Natural killer cell (primary cell): Measurements from ENCODE around the gene WIZ. TPM values are rescaled to one million over a fixed set of nuclear protein-coding genes. Genes with fewer than 3 reads are reported as not detected.

Source experiments
- ATAC-seq, 3 donors: fragments of 150-1000 bp in 2 of 3; fragments of 200-7000 bp in 1 of 3; cut with Tn5 transposase; 1 replicate in 1 of 3; 2 replicates in 2 of 3; pipeline ENCODE4 v1.10.0; 2021; ENCODE audit warnings: mild to moderate bottlenecking in 2 of 3, moderate library complexity in 2 of 3
- DNase-seq, 2 donors: peaks; one replicate each; pipeline versions ENCODE4 v3.0.0 to v3.0.0-alpha.2; 2013 to 2021; ENCODE audit warnings: mixed read lengths in 1 of 2
- H3K27ac ChIP-seq: one replicate; pipeline ENCODE4 v1.5.1; 2013; ENCODE audit warnings: mild to moderate bottlenecking, low read length
- H3K27me3 ChIP-seq: one replicate; pipeline ENCODE4 v1.6.1; 2013; ENCODE audit warnings: low read length; ENCODE audit not compliant: control insufficient read depth, insufficient read depth
- H3K36me3 ChIP-seq: one replicate; pipeline ENCODE4 v1.6.1; 2013; ENCODE audit warnings: low read length; ENCODE audit not compliant: control insufficient read depth, insufficient read depth
- H3K4me1 ChIP-seq: one replicate; pipeline ENCODE4 v1.6.1; 2013; ENCODE audit warnings: low read length; ENCODE audit not compliant: control insufficient read depth, insufficient read depth
- H3K4me3 ChIP-seq: one replicate; pipeline ENCODE4 v1.5.1; 2013; ENCODE audit warnings: low read length
- H3K9me3 ChIP-seq: one replicate; pipeline ENCODE4 v1.6.1; 2013; ENCODE audit warnings: low read length; ENCODE audit not compliant: control insufficient read depth, insufficient read depth
- H3K27ac Mint-ChIP-seq, 2 donors: one replicate each; pipeline ENCODE4 v1.8.0; 2022; ENCODE audit warnings: mild to moderate bottlenecking in 2 of 2, mixed read lengths in 2 of 2, moderate library complexity in 1 of 2
- H3K27me3 Mint-ChIP-seq, 2 donors: one replicate each; pipeline ENCODE4 v1.8.0; 2022; ENCODE audit warnings: low read depth in 2 of 2, mixed read lengths in 2 of 2
- H3K36me3 Mint-ChIP-seq: one replicate; pipeline ENCODE4 v1.8.0; 2022; ENCODE audit warnings: mixed read lengths
- H3K4me1 Mint-ChIP-seq, 2 donors: one replicate each; pipeline ENCODE4 v1.8.0; 2022; ENCODE audit warnings: mixed read lengths in 2 of 2
- H3K4me3 Mint-ChIP-seq: one replicate; pipeline ENCODE4 v1.8.0; 2022; ENCODE audit warnings: mild to moderate bottlenecking, moderate library complexity, mixed read lengths
- H3K9me3 Mint-ChIP-seq, 2 donors: one replicate each; pipeline ENCODE4 v1.8.0; 2022; ENCODE audit warnings: mixed read lengths in 2 of 2
- WGBS: methylation state at CpG from one replicate; pipeline ENCODE4 v1.1.7; 2013; ENCODE audit warnings: missing lambda C conversion rate; ENCODE audit not compliant: insufficient coverage; 5-methylcytosine and 5-hydroxymethylcytosine counted together
- intact Hi-C: fragments of 100-400 bp; cut with micrococcal nuclease; formaldehyde crosslinking; loops from one replicate; pipeline ENCODE4 v1.14.2; 2022
- total RNA-seq, 4 donors: library from RNA; stranded (reverse); fragments of 120-200 nt in 1 of 4; gene quantifications; one replicate each; pipeline versions ENCODE4 v1.2.3 to v1.2.4, GENCODE V29; 2013 to 2022
- TF ChIP-seq, protein P1 (sequence below): fragments of 200-600 bp; IDR thresholded peaks from one replicate; pipeline ENCODE4 v1.8.0; 2022; ENCODE audit warnings: antibody characterized with exemption

WIZ gene
- total RNA-seq, 3 donors from 2014 or later (not counting 1 experiment from before 2014, with no cell fraction given): 24.3 to 29.3 (median 24.4) TPM

DNA sequence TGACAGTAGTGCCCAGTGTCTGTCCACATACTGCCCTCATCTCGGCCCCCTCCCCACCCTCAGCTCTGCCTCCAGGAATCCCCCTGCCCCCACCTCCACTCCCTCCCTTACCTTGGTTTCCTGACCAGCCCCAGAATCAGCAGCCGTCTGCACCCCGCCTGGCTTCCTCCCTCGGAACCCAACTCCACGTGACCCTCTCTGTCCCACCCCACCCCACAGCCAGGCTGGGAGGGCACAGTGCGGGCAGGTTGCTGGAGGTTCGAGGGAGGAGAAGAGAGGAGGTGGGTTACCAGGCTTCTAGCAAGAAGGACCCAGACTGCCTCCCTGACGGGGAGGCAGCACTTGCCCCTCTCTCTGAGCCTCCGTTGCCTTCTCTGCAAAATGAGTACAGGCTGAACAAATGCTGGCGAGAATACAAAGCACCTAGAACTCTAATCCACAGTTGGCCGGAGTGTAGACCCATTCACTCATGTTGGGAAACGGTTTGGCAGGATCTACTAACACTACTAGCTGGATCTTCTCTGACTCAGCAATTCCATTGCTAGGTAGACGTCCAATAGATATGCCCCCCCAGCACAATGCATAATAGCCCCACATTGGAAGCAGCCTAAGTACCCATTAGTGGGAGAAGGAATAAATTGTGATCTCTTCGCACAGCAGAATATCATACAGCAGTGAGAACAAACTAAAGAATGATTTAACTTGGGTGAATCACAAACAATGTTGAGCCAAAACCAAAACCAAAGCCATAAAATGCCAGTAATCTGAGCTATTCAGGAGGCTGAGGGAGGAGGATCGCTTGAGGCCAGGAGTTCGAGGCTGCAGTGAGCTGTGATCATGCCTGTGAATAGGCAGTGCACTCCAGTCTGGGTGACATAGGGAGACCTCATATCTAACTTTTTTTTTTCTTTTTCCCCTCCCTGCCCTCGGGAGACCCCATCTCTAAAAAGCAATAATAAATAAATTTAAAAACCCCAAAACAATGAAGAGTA lies 14.9 kb upstream of the WIZ start, which contains the start of gene RASAL3:
Gene RASAL3, minus strand, starts transcription at position 151 of the 992 bp plus-strand sequence. CDS start 186 bp downstream, outside the sequence.
- Histone ChIP-seq H3K9me3 (no peaks in the 10 kb centered on the region), H3K4me3 (peak within 1 kb of the TSS; percentile 85), H3K4me1 (peaks cover 81% of the 10 kb centered on the region), H3K27ac (peak within 1 kb of the TSS; percentile 88), H3K27me3 (no peaks in the 10 kb centered on the region), H3K36me3 (peaks cover 25% of the 10 kb centered on the region)
- Mint-ChIP-seq H3K9me3 (no peaks in the 10 kb centered on the region), H3K27ac (peak within 1 kb of the TSS; percentile 89 to 90), H3K4me3 (peak within 1 kb of the TSS; percentile 96), H3K4me1 (peaks cover 53 to 67% of the 10 kb centered on the region in 2 donors), H3K27me3 (peaks cover 0 to 9% of the 10 kb centered on the region in 2 donors), H3K36me3 (no peaks in the 10 kb centered on the region)
- 21% methylated on average over 15 of the region's 17 CpGs for WGBS
- DNase-seq: peak in 1 of 2 donors; percentile 77
- TF ChIP-seq, protein P1, sequence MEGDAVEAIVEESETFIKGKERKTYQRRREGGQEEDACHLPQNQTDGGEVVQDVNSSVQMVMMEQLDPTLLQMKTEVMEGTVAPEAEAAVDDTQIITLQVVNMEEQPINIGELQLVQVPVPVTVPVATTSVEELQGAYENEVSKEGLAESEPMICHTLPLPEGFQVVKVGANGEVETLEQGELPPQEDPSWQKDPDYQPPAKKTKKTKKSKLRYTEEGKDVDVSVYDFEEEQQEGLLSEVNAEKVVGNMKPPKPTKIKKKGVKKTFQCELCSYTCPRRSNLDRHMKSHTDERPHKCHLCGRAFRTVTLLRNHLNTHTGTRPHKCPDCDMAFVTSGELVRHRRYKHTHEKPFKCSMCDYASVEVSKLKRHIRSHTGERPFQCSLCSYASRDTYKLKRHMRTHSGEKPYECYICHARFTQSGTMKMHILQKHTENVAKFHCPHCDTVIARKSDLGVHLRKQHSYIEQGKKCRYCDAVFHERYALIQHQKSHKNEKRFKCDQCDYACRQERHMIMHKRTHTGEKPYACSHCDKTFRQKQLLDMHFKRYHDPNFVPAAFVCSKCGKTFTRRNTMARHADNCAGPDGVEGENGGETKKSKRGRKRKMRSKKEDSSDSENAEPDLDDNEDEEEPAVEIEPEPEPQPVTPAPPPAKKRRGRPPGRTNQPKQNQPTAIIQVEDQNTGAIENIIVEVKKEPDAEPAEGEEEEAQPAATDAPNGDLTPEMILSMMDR: no peak
- peak; percentile 56 to 80 (median 68) for ATAC-seq
- intact Hi-C loops: loop anchor here (1.0 to 10.0 kb wide), 3 partner anchors 45 to 200 kb away; no protein-coding TSS in a partner anchor

DNA sequence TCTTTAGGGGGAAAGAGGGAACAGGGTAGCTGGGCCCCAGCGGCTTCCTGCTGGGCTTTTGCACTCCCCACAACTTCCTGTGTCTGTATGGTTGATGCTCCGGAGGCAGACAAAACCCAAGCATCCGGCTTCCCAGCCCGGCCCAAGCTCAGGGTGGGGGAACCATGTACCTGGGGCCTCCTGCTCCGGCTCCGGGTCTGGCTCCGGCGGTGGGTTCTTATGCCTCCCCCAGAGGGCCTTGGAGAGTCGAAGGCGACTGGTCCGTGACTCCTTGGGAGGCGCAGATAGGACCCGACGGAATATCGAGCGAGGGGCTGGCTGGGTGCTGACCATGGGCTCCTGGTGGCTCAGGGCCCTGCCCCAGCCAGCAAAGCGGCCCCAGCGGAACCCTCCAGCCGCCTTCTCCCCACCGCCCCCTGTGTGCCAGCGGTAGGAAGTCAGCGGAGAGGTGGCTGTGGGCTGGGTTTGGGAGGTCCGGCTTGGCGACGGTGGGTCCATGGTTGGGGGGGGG lies 14.2 kb upstream of the WIZ start:
- Mint-ChIP-seq H3K27me3 (peaks cover 0 to 4% of the 10 kb centered on the region in 2 donors), H3K9me3 (no peaks in the 10 kb centered on the region), H3K4me3 (peak overlapping the region; percentile 96), H3K4me1 (peaks cover 45 to 62% of the 10 kb centered on the region in 2 donors), H3K27ac (peak overlapping the region; percentile 89 to 90), H3K36me3 (no peaks in the 10 kb centered on the region)
- Histone ChIP-seq H3K27me3 (no peaks in the 10 kb centered on the region), H3K27ac (peak overlapping the region; percentile 88), H3K9me3 (no peaks in the 10 kb centered on the region), H3K4me1 (peaks cover 75% of the 10 kb centered on the region), H3K4me3 (peak overlapping the region; percentile 85), H3K36me3 (peaks cover 32% of the 10 kb centered on the region)
- TF ChIP-seq, protein P1: no peak
- DNase-seq (peak; percentile 57 to 89), ATAC-seq (peak; percentile 84 to 91 (median 87))
- intact Hi-C loops: loop anchor here (1.0 to 10.0 kb wide), 3 partner anchors 45 to 199 kb away; no protein-coding TSS in a partner anchor
- WGBS: 0% methylated on average over 17 of the region's 25 CpGs

DNA sequence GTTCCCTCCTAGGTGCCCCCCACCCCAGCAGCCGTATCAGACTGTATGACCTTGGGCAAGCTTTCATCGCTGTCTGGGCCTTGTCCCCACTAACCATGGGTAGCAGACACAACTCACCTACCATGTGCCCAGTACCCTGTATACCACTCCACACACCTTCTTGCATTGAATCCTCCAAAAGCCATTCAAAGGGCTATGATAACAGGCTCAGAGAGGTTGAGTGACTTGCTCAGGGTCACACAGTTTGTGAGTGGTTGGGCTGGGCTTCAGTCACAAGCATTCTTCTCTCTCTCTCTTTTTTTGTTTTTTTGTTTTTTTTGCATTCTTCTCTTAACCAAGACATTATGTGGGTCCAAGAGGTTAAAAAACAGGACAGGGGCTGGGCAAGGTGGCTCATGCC lies 11.9 kb upstream of the WIZ start:
- Histone ChIP-seq H3K9me3 (no peaks in the 10 kb centered on the region), H3K27me3 (no peaks in the 10 kb centered on the region), H3K4me3 (no peak overlapping the region), H3K4me1 (peaks cover 57% of the 10 kb centered on the region), H3K27ac (no peak overlapping the region), H3K36me3 (peaks cover 45% of the 10 kb centered on the region)
- DNase-seq: no peak
- ATAC-seq: no peak
- H3K27ac Mint-ChIP-seq: peak overlapping the region; percentile 89 to 90
- peaks cover 23 to 50% of the 10 kb centered on the region in 2 donors for H3K4me1 Mint-ChIP-seq
- intact Hi-C loops: loop anchor here (5.0 to 10.0 kb wide), 2 partner anchors 51 to 197 kb away; no protein-coding TSS in a partner anchor
- H3K36me3 Mint-ChIP-seq: no peaks in the 10 kb centered on the region
- TF ChIP-seq, protein P1: no peak
- H3K4me3 Mint-ChIP-seq: peak overlapping the region; percentile 96
- H3K9me3 Mint-ChIP-seq: no peaks in the 10 kb centered on the region
- H3K27me3 Mint-ChIP-seq: no peaks in the 10 kb centered on the region
- 96% methylated on average over 2 of the region's 2 CpGs for WGBS
